Neural progenitor cell (in vitro differentiated cells): ENCODE measurements around the gene C5AR1.

Experiments
- CTCF ChIP-seq: fragments of 200-600 bp; sonication (generic); IDR thresholded peaks from 2 replicates; pipeline ENCODE4 v1.5.1; 2017; ENCODE audit warnings: antibody characterized with exemption, mild to moderate bottlenecking
- EZH2 ChIP-seq: fragments of 200-600 bp; sonication (generic); IDR thresholded peaks from 2 replicates; pipeline ENCODE4 v1.6.1; 2017; ENCODE audit warnings: antibody characterized with exemption, mild to moderate bottlenecking, moderate library complexity

- no peak for TF ChIP-seq CTCF
- TF ChIP-seq EZH2: no peak
These were observed 26.1 kb upstream of the C5AR1 start for GRCh38 chr19:47283405-47284059.
